Measurements from ENCODE around the gene STK16.
"Not testable (repeated sequence)": the region's sequence is repeated elsewhere in the genome, so short reads cannot be mapped to it uniquely, and the experiment has no call there.

The STK16 gene

DNA sequence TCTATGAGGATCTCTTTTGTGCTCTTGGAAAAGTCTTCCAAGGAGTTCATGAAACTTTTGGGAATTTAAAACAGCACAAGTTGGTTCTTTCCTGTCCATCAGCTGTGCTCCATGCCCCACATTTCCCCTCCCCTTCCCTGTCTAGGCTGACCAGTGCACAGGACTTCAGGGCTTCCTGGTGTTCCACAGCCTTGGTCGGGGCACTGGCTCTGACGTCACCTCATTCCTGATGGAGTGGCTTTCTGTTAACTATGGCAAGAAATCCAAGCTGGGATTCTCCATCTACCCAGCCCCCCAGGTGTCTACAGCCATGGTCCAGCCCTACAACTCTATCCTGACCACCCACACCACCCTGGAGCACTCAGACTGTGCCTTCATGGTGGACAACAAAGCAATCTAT is 25.7 kb downstream of the STK16 start:
- DNase-seq (ENCODE audit: low read depth), result no peak

DNA sequence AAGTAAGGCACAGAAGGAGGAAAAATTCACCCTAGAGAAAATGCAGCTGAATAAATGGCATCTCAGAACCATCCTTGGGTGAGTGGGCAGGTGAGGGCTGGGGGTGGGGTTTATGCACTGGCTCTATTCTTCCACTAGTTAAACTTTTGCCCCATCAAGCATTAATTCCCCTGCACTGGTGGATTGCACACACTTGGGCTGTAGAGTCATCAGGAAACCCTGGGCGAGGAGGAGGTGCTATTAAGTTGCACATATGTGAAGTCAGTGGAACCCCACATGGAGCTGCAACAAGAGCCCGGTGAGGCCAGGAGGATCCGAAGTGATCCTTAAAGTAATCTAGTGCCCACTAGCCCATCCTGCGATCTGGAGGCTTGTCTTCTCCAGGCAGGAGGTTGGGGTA is 27.1 kb downstream of the STK16 start:
- DNase-seq (ENCODE audit: low read depth), result no peak

DNA sequence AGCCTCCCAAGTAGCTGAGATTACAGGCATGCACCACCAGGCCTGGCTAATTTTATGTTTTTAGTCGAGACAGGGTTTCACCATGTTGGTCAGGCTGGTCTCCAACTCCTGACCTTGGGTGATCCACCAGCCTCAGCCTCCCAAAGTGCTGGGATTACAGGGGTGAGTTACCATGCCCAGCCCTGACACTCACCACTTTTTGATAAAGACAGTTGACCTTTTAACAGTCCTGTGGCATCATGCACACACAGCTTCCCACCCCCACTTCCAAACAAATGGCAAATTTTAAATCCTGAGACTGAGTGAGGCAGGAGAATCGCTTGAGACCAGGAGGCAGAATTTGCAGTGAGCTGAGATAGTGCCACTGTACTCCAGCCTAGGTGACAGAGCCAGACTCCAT is 27.7 kb downstream of the STK16 start:
- no peak for DNase-seq (ENCODE audit: low read depth)

- no peak for DNase-seq (ENCODE audit: low read depth)
Observed at GRCh38 chr2:219273937-219274336, 28.7 kb downstream of the STK16 start.

DNA sequence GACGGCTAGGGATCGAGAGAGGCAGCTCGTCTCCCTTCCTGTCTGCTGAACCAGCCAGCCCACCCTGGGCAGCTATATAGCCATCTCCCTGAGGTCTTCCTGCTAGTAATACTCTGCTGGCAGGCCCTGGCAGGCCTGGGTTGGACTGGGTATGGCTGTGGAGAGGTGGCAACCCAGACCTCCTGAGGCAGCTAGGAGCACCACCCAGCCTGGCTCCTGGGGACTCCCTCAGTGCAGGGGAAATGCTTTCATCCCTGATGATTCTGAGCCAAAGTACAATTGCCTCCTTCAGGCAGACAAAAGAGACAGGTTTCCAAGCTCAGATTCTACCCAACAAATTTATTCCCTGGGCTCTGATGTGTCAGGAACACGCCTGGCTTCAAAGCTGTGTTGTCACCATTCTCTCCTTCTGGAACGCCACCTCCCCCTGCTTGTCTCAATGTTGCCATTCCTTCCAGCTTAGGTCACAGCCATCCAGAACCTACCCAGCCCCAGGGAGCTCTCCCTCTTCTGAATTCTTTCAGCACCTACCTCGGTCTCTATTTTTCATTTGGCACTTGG is 29.2 kb downstream of the STK16 start:
- peak; percentile 77 for DNase-seq (ENCODE audit: low read depth)

- no peak for DNase-seq (ENCODE audit: low read depth)
Observed at GRCh38 chr2:219277703-219278654, 32.7 kb downstream of the STK16 start.

GRCh38 chr2:219278655-219279150 is 33.4 kb downstream of the STK16 start:
- no peak for DNase-seq (ENCODE audit: low read depth)

- peak; percentile 89 for DNase-seq (ENCODE audit: low read depth)
Observed at GRCh38 chr2:219279151-219279915, 34.1 kb downstream of the STK16 start, which contains the start of gene DNAJB2. DNAJB2 (plus strand) TSS chr2:219279366; CDS start chr2:219279834, 468 bp downstream.

- no peak for DNase-seq (ENCODE audit: low read depth)
Observed at GRCh38 chr2:219279916-219280516, 34.7 kb downstream of the STK16 start.

- no peak for DNase-seq (ENCODE audit: low read depth)
Observed at GRCh38 chr2:219280651-219281050, 35.4 kb downstream of the STK16 start.

DNA sequence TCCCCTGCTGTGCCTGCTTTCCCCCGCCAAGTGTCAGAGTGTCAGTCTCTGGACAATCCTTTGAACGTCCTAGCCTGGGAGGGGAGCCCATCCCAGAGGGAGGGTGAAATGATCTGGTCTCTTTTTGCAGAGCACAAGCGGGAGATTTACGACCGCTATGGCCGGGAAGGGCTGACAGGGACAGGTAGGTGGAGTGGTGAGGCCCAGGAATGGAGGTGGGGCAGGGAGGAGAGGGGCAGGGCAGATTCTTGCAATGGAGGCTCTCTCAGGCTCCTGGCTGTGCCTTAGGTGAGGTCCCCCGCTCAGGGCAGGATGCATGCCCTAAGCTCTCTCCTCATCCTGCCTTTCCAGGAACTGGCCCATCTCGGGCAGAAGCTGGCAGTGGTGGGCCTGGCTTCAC is 36.3 kb downstream of the STK16 start:
- DNase-seq (ENCODE audit: low read depth), result no peak

DNA sequence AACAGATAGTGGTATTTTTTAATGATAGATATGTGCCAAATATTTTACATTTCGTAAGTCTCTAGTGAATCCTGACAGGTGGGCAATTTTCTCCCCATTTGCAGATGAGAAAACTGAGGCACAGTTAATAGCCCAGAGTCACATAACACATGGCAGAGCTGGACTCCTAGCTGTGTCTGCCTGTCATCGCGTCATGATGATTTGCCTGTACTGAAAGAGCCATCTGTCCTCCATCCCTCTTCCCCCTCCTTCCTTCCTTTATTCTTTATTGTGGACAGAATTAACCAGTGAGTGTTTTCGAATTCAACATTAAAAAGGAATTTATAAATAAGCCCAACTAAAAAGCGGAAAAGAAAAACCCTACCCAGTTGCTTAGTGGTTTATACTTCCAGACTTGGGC is 37.1 kb downstream of the STK16 start:
- DNase-seq (ENCODE audit: low read depth), result no peak

DNA sequence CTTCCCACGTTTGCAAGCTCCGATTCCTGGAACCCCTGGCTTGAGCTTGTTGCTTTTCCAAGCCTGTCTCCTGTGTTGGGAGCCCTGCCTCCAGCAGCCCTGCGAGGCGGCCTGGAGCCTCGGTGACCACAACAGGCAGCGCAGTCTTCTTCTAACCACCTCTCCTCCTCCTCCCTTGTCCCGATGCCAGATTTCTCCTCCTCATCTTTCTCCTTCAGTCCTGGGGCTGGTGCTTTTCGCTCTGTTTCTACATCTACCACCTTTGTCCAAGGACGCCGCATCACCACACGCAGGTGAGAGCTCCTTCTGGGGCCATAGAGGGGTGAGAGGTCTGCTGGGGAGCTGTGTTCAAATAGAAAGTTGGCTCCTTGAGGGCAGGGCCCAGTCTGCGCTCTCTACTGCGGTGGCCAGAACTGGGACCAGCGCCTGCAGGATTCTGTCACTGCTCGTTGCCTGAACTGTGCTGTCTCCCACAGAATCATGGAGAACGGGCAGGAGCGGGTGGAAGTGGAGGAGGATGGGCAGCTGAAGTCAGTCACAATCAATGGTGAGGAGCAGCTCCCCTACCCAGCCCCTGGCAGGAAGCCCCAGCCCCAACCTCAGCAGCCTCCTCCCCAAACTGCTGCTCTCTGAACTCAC is 37.8 kb downstream of the STK16 start:
- no peak for DNase-seq (ENCODE audit: low read depth)

DNA sequence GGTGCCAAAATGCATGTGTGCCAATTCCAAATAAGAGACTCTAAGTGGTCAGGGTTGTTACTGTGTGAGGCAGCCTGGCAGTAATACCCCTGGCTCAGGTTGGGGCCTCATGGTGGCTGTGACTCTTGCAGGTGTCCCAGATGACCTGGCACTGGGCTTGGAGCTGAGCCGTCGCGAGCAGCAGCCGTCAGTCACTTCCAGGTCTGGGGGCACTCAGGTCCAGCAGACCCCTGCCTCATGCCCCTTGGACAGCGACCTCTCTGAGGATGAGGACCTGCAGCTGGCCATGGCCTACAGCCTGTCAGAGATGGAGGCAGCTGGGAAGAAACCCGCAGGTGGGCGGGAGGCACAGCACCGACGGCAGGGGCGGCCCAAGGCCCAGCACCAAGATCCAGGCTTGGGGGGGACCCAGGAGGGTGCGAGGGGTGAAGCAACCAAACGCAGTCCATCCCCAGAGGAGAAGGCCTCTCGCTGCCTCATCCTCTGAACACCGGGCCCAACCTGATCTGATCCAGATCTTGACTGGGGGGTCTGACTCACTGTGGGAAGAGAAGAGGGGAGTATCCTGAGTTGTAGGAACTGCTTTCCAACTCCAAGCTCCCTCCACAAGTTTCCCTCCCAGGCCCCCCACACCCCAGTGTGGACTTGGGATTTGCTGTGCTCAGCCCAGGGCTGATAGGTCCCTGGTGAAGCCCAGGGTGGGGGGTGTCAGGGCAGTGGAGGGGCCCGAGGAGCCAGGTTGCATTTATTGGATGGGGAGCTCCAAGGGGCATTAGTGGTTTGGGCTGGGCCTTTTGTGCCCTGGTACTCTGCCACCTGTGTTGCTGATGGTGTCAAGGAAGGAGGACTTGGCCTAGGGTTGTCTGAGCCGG is 39.5 kb downstream of the STK16 start:
- DNase-seq (ENCODE audit: low read depth), result no peak

- DNase-seq (ENCODE audit: low read depth), result no peak
Observed at GRCh38 chr2:219285373-219285735, 40.1 kb downstream of the STK16 start.

- no peak for DNase-seq (ENCODE audit: low read depth)
Observed at GRCh38 chr2:219285894-219286425, 40.7 kb downstream of the STK16 start.

GRCh38 chr2:219286436-219287115 is 41.3 kb downstream of the STK16 start:
- DNase-seq (ENCODE audit: low read depth), result no peak

DNA sequence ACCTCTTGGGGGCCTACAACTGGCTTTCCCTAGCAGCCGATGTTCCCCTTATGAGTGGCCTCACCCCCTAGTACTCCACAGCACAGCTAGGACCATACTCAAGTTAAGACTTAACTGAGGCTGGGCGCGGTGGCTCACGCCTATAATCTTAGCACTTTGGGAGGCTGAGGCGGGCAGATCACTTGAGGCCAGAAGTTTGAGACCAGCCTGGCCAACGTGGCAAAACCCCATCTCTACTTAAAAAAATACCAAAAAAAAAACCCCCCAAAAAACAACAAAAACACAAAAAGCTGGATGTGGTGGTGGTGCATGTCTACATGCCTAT is 41.8 kb downstream of the STK16 start:
- not testable (repeated sequence) for DNase-seq (ENCODE audit: low read depth)

GRCh38 chr2:219287580-219288265 is 42.4 kb downstream of the STK16 start:
- DNase-seq (ENCODE audit: low read depth), result no peak

Data from GM04503 (cell line).